C4-2B (cell line): Measurements from ENCODE around the gene TMED4.

Experiments
- CTCF ChIP-seq: fragments of 450-650 bp; conservative IDR thresholded peaks from 2 replicates; pipeline ENCODE4 v1.5.1; 2017; ENCODE audit warnings: mild to moderate bottlenecking
- ZFX ChIP-seq: fragments of 450-650 bp; IDR thresholded peaks from 2 replicates; pipeline ENCODE4 v1.6.1; 2017

GRCh38 chr7:44539669-44540506 lies 42.1 kb downstream of the TMED4 start:
- TF ChIP-seq ZFX = no peak
- TF ChIP-seq CTCF = no peak
